ENCODE data around the gene MGAT3.

DNA sequence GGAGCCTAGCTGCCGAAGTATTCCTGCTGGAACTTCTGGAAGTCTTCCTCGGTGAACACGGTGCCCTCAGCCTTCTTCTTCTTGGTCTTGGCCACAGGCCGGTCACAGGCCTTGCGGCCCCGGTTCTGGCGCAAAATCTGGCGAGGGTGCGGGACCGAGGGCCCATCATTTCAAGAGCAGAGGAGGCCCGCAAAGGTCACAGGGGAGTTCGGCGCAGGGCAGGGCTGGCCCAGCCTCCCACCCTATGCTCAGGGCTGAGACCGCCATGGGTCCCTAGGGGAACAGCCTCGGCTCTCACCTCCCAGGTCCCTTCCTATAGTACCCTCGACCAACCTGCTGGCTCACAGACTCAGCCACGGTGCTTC is 72.7 kb downstream of the MGAT3 start:
- TF ChIP-seq CTCF (IDR thresholded peaks at IDR 0.05; ENCODE audit: low read length) (no peak), EZH2 (optimal IDR thresholded peaks at IDR 0.05; ENCODE audit: low read depth, low read length) (no peak), EZH2phosphoT487 (IDR thresholded peaks at IDR 0.05; ENCODE audit: low read length) (no peak)

All from MM.1S (cell line).